HG02571 (cell line): ENCODE data around the gene KRTAP3-3.

Source experiments
- ATAC-seq: cut with Tn5 transposase; IDR thresholded peaks from one replicate; pipeline ENCODE4 v1.9.1; 2021; ENCODE audit warnings: mild to moderate bottlenecking, moderate library complexity; ENCODE audit not compliant: unreplicated experiment

Gene KRTAP3-3

GRCh38 chr17:40961591-40961990, 32.4 kb downstream of the KRTAP3-3 start:
- no peak for ATAC-seq

GRCh38 chr17:40960144-40960543, 33.8 kb downstream of the KRTAP3-3 start:
- no peak for ATAC-seq

DNA sequence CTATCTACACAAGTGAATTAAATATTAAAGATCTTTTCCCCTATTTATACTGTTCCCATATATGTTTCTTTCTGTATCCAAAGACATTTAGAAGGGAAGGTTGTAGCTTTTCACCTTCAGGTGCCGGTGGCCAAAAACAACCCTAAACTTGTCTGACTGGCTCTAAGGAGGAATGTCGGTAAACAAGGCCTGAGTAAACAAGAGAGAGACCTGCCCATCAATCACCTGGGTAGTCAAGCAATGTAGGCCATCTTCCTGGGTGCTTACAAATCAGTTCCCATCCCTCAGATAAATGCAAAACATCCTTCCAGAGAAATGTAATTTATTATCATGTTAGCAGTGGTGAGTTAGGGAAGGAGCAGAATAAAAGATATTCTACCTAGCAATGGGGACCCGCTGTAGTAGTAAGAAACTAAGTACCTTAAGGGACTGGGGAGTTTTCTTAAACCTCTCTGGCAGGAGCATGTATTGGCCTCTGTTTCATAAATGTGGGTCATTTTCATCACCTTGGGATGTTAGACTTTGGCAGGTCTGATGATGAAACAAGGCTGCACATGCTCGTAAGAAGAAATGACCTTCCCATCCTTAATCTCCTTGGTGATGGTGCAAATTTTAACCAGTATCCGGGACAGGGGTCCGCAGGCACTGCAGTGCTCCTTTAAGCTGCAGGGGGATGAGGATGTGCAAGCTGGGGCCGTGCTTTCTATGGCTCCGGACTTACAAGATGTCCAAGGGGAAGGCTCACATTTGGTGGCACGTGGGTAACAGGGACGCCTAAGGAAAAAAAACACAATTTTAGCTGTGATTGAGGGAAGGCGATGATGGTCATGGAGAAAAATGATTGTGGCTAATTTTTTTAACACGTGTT, 35.6 kb downstream of the KRTAP3-3 start:
- no peak for ATAC-seq

DNA sequence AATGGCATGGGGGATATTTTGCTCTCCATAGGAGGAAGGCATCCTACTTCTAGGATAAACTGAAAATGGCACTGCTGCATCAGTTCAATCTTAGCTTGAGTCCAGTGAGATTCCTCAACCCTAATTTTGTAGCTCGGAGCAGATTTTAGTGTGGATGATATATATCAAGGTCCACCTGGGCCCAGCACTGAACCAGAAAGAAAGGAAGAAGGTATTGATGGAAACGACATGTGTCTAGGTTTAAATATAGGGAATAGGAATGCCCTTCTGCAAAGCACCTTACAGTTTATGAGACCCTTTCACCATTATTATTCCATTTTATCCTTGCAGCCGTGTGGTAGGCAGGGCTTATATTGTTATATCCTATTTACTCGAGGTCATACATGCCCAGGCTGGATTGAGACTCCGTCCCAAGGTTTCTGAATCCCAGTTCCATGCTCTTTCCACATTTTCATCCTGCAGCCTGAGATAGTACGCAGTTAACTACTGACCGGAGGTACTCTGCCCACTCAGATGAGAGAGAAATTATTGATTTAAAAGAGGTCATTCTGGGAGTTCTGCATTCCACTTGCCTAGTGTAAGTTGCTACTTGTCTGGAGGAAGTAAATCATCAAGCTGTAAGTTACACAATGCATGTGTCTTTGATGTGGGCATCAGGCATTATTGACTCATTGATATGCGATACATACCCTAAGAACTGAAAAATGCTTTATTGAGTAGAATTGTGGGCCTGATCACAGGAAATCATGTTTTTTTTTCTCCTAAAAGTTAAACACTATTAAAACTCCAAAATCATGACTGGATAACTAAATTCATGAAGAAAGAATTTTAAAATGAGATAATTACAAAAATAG, 37.3 kb downstream of the KRTAP3-3 start:
- no peak for ATAC-seq

- ATAC-seq = no peak
Measured at GRCh38 chr17:40953881-40954280, 40.1 kb downstream of the KRTAP3-3 start.

GRCh38 chr17:40952661-40953060, 41.3 kb downstream of the KRTAP3-3 start:
- ATAC-seq = no peak

DNA sequence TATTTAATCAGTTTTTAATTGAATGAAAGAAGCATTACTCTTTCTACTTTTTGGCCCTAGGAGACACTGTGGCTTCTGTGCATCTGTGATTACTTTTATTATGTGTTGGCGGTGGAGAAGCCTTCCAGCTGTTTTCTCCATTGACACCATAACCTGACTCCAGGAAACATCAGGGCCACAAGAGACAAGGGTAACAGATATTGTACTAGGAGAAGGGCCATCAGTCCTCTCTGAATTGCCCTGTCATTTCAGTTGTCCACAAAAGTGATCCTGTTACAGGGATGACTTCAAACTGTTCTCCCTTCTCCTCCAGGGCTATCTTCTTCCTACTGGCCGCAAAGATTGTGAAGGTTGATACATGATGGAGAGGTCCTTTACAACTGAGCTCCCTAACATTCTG, 41.8 kb downstream of the KRTAP3-3 start:
- no peak for ATAC-seq

GRCh38 chr17:40951011-40951622, 42.8 kb downstream of the KRTAP3-3 start:
- no peak for ATAC-seq

DNA sequence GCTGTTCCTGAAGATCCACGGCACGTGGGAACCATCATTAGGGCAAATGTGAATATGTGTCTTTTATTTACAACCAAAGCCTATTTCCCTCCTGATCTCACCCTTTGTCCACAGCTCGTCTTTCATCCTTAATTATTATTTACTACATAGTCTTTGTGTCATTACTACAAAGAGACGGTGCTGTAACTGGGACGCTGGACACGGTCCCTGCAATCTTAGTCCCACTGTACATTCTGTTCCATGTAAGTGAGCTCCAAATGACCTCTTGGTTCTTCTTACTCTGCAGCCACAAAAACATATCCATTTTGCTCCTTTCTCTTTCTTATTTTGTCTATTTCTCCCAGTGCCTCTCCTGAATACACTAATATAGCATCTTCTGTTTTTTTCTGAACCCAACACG, 43.8 kb downstream of the KRTAP3-3 start:
- ATAC-seq = no peak

DNA sequence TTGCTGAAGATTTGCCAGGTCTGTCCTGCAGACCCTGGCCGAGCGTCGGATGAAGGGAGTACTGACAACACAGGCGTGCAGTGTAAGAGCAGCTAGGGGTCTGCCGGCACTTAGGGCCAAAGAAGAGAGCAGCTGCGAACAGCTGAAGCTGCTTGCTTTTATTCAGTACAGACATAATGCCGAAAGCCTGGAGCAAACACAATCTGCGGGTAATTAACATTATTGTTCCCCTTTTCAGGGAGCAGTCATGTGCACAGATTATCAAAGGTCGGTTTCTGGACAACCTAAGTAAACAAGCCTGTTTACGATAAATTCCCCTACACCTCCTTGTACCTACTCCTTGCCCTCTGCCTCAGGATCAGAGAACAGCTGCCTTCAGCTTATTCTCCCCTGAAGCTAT, 44.5 kb downstream of the KRTAP3-3 start:
- no peak for ATAC-seq

- no peak for ATAC-seq
Measured at GRCh38 chr17:40947929-40948328, 46.0 kb downstream of the KRTAP3-3 start.

DNA sequence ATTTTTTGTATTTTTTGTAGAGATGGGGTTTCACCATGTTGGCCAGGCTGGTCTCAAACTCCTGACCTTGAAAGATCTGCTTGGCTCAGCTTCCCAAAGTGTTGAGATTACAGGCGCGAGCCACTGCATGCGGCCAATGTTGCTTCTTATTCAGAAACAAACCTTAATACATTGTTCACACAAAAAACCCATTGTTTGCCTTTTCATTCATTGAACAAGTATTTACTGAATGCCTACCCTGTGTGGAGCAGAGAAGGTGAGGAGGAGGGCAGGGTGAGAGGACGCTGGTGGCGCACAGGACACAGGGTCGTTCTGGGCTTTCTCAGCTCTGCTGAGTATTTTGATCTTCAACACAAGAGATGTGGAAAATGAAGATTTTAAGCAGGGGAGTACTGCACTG, 48.5 kb downstream of the KRTAP3-3 start:
- no peak for ATAC-seq

DNA sequence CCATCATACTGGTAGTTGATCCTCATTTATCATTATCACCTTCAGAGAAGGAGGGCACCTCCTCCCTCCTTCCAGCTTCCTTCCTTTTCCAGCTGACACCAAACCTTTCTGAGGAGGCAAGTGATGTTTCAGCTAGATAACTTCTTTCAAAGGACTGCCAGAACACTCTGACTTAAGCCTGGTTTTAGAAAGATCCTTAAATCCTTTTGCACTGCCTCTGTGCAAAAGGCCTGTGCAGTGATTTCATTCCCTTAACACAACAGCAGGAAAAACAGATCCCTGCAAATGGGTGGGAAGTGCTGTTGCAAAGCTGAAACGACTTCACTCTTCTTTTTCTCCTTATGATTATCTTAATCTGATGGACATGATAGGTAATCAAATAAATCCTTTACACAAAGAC, 49.4 kb downstream of the KRTAP3-3 start:
- no peak for ATAC-seq
